ENCODE data around the gene GPR173. TPM values are rescaled to one million over a fixed set of nuclear protein-coding genes. Genes with fewer than 3 reads are reported as not detected.
A peak's percentile ranks its signal among the peaks of the same experiment; 100 is the strongest.

GPR173 gene
- total RNA-seq, 3 donors from 2014 or later: 0.38 to 2.2 (median 1.3) TPM

GRCh38 chrX:53115550-53115874, 66.9 kb downstream of the GPR173 start:
- intact Hi-C loops (cut with DNase I, micrococcal nuclease): no loop called here
- no peaks in the 10 kb centered on the region for H3K36me3 ChIP-seq (ENCODE audit: low read depth)
- TF ChIP-seq, protein P1, sequence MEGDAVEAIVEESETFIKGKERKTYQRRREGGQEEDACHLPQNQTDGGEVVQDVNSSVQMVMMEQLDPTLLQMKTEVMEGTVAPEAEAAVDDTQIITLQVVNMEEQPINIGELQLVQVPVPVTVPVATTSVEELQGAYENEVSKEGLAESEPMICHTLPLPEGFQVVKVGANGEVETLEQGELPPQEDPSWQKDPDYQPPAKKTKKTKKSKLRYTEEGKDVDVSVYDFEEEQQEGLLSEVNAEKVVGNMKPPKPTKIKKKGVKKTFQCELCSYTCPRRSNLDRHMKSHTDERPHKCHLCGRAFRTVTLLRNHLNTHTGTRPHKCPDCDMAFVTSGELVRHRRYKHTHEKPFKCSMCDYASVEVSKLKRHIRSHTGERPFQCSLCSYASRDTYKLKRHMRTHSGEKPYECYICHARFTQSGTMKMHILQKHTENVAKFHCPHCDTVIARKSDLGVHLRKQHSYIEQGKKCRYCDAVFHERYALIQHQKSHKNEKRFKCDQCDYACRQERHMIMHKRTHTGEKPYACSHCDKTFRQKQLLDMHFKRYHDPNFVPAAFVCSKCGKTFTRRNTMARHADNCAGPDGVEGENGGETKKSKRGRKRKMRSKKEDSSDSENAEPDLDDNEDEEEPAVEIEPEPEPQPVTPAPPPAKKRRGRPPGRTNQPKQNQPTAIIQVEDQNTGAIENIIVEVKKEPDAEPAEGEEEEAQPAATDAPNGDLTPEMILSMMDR (IDR thresholded peaks at IDR 0.05): no peak
- no peaks in the 10 kb centered on the region for H3K4me1 ChIP-seq (ENCODE audit: low read depth)
- no peak overlapping the region for H3K4me3 ChIP-seq
- ATAC-seq (peak; percentile 47), DNase-seq (peak in 1 of 3 donors; percentile 23)
- H3K9me3 ChIP-seq: no peaks in the 10 kb centered on the region

GRCh38 chrX:53116101-53116500, 67.5 kb downstream of the GPR173 start:
- no peaks in the 10 kb centered on the region for H3K4me1 ChIP-seq (ENCODE audit: low read depth)
- TF ChIP-seq, protein P1 (IDR thresholded peaks at IDR 0.05): no peak
- H3K36me3 ChIP-seq (ENCODE audit: low read depth): no peaks in the 10 kb centered on the region
- H3K4me3 ChIP-seq: no peak overlapping the region
- DNase-seq: peak in 1 of 3 donors; percentile 25
- H3K9me3 ChIP-seq: no peaks in the 10 kb centered on the region
- intact Hi-C loops (cut with DNase I, micrococcal nuclease): no loop called here
- peak; percentile 87 for ATAC-seq

DNA sequence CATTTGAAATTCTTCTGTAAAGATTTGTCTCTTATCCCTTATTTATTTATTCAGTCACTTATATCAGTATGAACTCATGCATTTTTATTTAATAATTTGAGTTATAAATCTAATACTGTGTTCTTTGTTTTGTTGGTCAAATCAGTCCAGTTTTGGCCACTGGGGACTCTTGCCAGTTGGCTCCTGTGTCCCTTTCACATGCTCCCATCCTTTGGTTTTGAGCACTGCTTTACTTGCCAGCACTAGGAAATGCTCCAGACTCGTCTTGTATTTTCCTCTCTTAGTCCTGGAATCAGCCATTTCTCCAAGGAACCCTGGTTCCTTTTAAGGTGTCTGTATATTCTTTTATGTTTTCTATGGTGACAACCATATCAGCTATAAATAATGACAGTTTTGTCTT, 73.4 kb downstream of the GPR173 start:
- no peaks in the 10 kb centered on the region for H3K36me3 ChIP-seq (ENCODE audit: low read depth)
- H3K4me3 ChIP-seq: no peak overlapping the region
- DNase-seq: no peak
- TF ChIP-seq, protein P1 (IDR thresholded peaks at IDR 0.05): no peak
- no peak for ATAC-seq
- H3K9me3 ChIP-seq: no peaks in the 10 kb centered on the region
- H3K4me1 ChIP-seq (ENCODE audit: low read depth): no peaks in the 10 kb centered on the region
- intact Hi-C loops (cut with DNase I, micrococcal nuclease): no loop called here

DNA sequence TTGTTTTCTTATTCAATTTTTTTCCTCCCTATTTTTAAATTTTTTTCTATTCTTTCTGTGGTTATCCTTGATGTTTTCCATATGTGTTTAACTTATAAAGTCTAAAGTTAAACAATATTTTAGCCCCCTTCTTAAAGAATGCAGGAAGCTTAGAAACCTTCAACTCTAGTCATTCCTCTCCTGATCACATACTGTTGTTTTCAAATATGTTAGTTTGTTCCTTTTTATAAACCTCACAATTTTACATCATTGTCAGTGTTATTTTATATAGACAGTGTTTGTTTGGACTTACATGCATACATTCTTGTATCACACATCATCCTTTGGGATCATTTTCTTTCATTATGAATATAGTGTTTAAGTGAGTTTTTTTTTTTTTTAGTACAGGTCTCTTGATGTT, 76.9 kb downstream of the GPR173 start:
- ATAC-seq (no peak), DNase-seq (no peak)
- Histone ChIP-seq H3K4me1 (ENCODE audit: low read depth) (no peaks in the 10 kb centered on the region), H3K9me3 (no peaks in the 10 kb centered on the region), H3K36me3 (ENCODE audit: low read depth) (no peaks in the 10 kb centered on the region), H3K4me3 (no peak overlapping the region)
- TF ChIP-seq, protein P1 (IDR thresholded peaks at IDR 0.05): no peak
- intact Hi-C loops (cut with DNase I, micrococcal nuclease): no loop called here

- DNase-seq (no peak), ATAC-seq (no peak)
- Histone ChIP-seq H3K36me3 (ENCODE audit: low read depth) (no peaks in the 10 kb centered on the region), H3K9me3 (no peaks in the 10 kb centered on the region), H3K4me1 (ENCODE audit: low read depth) (no peaks in the 10 kb centered on the region), H3K4me3 (no peak overlapping the region)
- intact Hi-C loops (cut with DNase I, micrococcal nuclease): no loop called here
- TF ChIP-seq, protein P1 (IDR thresholded peaks at IDR 0.05): no peak
These were observed 77.8 kb downstream of the GPR173 start for GRCh38 chrX:53126377-53126776.

DNA sequence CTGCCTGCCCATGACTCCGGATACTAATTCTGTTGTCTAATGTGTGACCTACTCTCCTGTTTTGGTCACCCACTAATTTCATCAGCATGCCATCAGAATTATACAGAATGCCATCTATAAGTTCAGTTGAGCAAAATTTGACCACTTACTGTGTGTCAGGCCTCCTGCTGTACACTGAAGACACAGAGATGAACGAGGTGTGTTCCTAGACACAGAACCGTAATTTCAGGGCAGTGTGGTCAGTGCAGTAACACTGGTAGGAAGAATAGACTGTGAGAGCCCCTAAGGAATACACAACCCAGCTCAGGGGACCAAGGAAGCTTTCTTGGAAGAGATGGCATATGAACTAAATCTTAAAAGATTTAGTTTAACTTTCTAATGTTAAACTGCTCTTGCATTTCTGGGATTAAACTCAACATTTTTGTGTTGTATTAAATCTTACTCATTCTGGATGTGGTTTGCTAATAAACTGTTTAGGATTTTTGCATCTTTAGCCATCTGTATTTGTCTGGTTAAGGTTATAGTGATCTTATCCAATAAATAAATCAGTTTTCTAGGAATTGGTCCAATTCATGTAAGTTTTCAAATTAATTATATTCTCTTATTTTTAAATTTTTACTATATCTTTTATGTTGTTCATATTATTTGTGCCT, 79.6 kb downstream of the GPR173 start:
- intact Hi-C loops (cut with DNase I, micrococcal nuclease): no loop called here
- no peaks in the 10 kb centered on the region for H3K9me3 ChIP-seq
- no peaks in the 10 kb centered on the region for H3K36me3 ChIP-seq (ENCODE audit: low read depth)
- H3K4me1 ChIP-seq (ENCODE audit: low read depth): no peaks in the 10 kb centered on the region
- TF ChIP-seq, protein P1 (IDR thresholded peaks at IDR 0.05): no peak
- no peak for DNase-seq
- no peak overlapping the region for H3K4me3 ChIP-seq
- ATAC-seq: no peak
